NCI-H2029 (cell line): ENCODE data around the gene UBXN11.

ENCODE experiments used
- DNase-seq: peaks from one replicate; lab custom pipeline; 2025; lab: John Stamatoyannopoulos, UW

The UBXN11 gene

GRCh38 chr1:26306290-26307229 is at the start of gene UBXN11:
Gene UBXN11, minus strand, starts transcription at chr1:26306636. Its CDS starts 3,753 bp downstream, at chr1:26302883.
- DNase-seq: peak; percentile 94

GRCh38 chr1:26356106-26356505 is 49.7 kb upstream of the UBXN11 start:
- no peak for DNase-seq

- DNase-seq: no peak
These were observed 48.5 kb upstream of the UBXN11 start for GRCh38 chr1:26354972-26355371.

- DNase-seq: no peak
These were observed 47.8 kb upstream of the UBXN11 start, which contains the start of gene CRYBG2 for GRCh38 chr1:26353976-26354820. Gene CRYBG2, minus strand, starts transcription at chr1:26354130. Its CDS starts 7,473 bp downstream, at chr1:26346657.

- DNase-seq: no peak
These were observed 46.9 kb upstream of the UBXN11 start for GRCh38 chr1:26353210-26353859.

- DNase-seq: no peak
These were observed 45.9 kb upstream of the UBXN11 start for GRCh38 chr1:26352338-26352679.

GRCh38 chr1:26351590-26352337 is 45.3 kb upstream of the UBXN11 start:
- no peak for DNase-seq

GRCh38 chr1:26350701-26351589 is 44.5 kb upstream of the UBXN11 start:
- no peak for DNase-seq

- DNase-seq: no peak
These were observed 43.9 kb upstream of the UBXN11 start for GRCh38 chr1:26350343-26350700.

- DNase-seq: no peak
These were observed 43.4 kb upstream of the UBXN11 start for GRCh38 chr1:26349877-26350244.

- DNase-seq: no peak
These were observed 42.9 kb upstream of the UBXN11 start for GRCh38 chr1:26349188-26349876.

GRCh38 chr1:26346274-26347033 is 40.0 kb upstream of the UBXN11 start:
- DNase-seq: no peak

GRCh38 chr1:26345718-26346117 is 39.3 kb upstream of the UBXN11 start:
- no peak for DNase-seq

GRCh38 chr1:26344147-26344920 is 37.9 kb upstream of the UBXN11 start:
- DNase-seq: no peak

GRCh38 chr1:26340047-26340481 is 33.6 kb upstream of the UBXN11 start:
- no peak for DNase-seq

GRCh38 chr1:26338670-26339069 is 32.2 kb upstream of the UBXN11 start:
- DNase-seq: no peak

GRCh38 chr1:26337625-26338024 is 31.2 kb upstream of the UBXN11 start:
- no peak for DNase-seq

GRCh38 chr1:26337206-26337535 is 30.7 kb upstream of the UBXN11 start:
- no peak for DNase-seq
